NT2/D1 (cell line): ENCODE data around the gene NDRG4.

ENCODE experiments used
- SUZ12 ChIP-seq: IDR thresholded peaks from 2 replicates; pipeline ENCODE4 v1.6.1; 2011; ENCODE audit not compliant: insufficient read length, insufficient read depth; ENCODE audit errors: extremely low read depth
- YY1 ChIP-seq: IDR thresholded peaks from 2 replicates; pipeline ENCODE4 v1.6.1; 2011; ENCODE audit not compliant: insufficient read length, insufficient read depth
- ZNF274 ChIP-seq: IDR thresholded peaks from 2 replicates; pipeline ENCODE4 v1.6.1; 2011; ENCODE audit warnings: mild to moderate bottlenecking, low read depth, low read length

DNA sequence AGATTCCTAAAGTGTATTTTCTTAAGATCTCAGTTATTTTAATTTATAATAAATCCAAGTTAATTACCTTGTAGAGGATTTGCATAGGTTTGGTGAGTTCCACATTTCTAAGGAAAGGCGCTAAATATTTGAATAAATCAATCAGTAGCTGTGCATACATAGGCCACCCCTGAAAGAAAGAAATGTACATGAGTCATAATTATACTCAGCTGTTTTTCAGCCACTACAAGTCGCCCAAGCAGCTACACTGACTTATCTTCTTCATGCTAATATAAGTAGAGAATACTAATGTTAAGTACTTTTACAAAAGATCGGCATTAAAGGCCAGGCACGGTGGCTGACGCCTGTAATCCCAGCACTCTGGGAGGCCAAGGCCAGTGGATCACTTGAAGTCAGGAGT, 30.2 kb downstream of the NDRG4 start:
- TF ChIP-seq YY1 (no peak), ZNF274 (no peak), SUZ12 (no peak)
